Thoracic aorta endothelial cell (primary cell): ENCODE data around the gene KLHL35. TPM values are rescaled to one million over a fixed set of nuclear protein-coding genes. Genes with fewer than 3 reads are reported as not detected.

Source experiments
- small RNA-seq: library from RNA; depleted of rRNA; stranded (forward); fragments of <200 nt; gene quantifications from one replicate; pipeline ENCODE3, GENCODE V24; 2012
- total RNA-seq: library from RNA; depleted of rRNA; stranded (reverse); fragments of >200 nt; gene quantifications from 2 replicates; pipeline ENCODE4 v1.2.3, GENCODE V29; 2012

Gene KLHL35
- 1.0 and 2.1 TPM in 2 replicates for total RNA-seq

GRCh38 chr11:75432911-75433321 is at the start of gene KLHL35:
TSS of gene KLHL35 (minus strand) at chr11:75433203. CDS start at chr11:75430629, 2,574 bp downstream.

GRCh38 chr11:75399344-75400145 is 33.5 kb downstream of the KLHL35 start, which contains the start of gene RPS3:
TSS of gene RPS3 (plus strand) at chr11:75399518. CDS start at chr11:75399548, 30 bp downstream.

Small RNAs within 50 kb of the gene (small RNA-seq; reads per million reads assigned to genes)
- not detected for gene SNORD15A
- 6,142 reads per million, percentile 100 among the genes with 10 or more reads in this experiment for gene SNORD15B

Other genes starting within 250 kb of the KLHL35 start
- gene TPBGL, start 192.4 kb downstream of the KLHL35 start, total RNA-seq, result 0.07 TPM in 1 of 2 replicates, not detected in the other
- 100 and 189 TPM in 2 replicates for gene ARRB1, start 81.5 kb downstream of the KLHL35 start, total RNA-seq
- gene RPS3, start 33.7 kb downstream of the KLHL35 start, total RNA-seq, result 2,995 and 3,562 TPM in 2 replicates
- 36.4 and 49.7 TPM in 2 replicates for gene GDPD5, start 92.7 kb upstream of the KLHL35 start, total RNA-seq
- 431 and 443 TPM in 2 replicates for gene SERPINH1, start 129.1 kb upstream of the KLHL35 start, total RNA-seq
- 0.27 and 0.36 TPM in 2 replicates for gene MAP6, start 235.8 kb upstream of the KLHL35 start, total RNA-seq